Activated CD8-positive, alpha-beta memory T cell treated with anti-CD3 and anti-CD28 coated beads, Interleukin-2, amount 10 ng/mL, durations not matched to agents 7 days and 5 days (primary cell): ENCODE measurements around the gene PTPRD. TPM values are rescaled to one million over a fixed set of nuclear protein-coding genes. Genes with fewer than 3 reads are reported as not detected.

Source experiments
- ATAC-seq: fragments of 150-1000 bp; cut with Tn5 transposase; one replicate; pipeline ENCODE4 v1.10.0; 2021; ENCODE audit warnings: moderate library complexity
- CTCF ChIA-PET: fragments of 350-600 bp; sonication (Branson Sonifier 250); formaldehyde crosslinking; loops from one replicate; lab custom pipeline; 2021; ENCODE audit warnings: antibody characterized with exemption; lab: Charles Lee
- DNase-seq: peaks from one replicate; pipeline ENCODE4 v3.0.0-alpha.2; 2020
- H3K27ac Mint-ChIP-seq: one replicate; pipeline ENCODE4 v1.8.0; 2021; ENCODE audit warnings: mild to moderate bottlenecking, mixed read lengths
- H3K27me3 Mint-ChIP-seq: one replicate; pipeline ENCODE4 v1.8.0; 2021; ENCODE audit warnings: mixed read lengths
- H3K36me3 Mint-ChIP-seq: one replicate; pipeline ENCODE4 v1.8.0; 2021; ENCODE audit warnings: mild to moderate bottlenecking, mixed read lengths
- H3K4me1 Mint-ChIP-seq: one replicate; pipeline ENCODE4 v1.8.0; 2021; ENCODE audit warnings: mixed read lengths
- H3K4me3 Mint-ChIP-seq: one replicate; pipeline ENCODE4 v1.8.0; 2021; ENCODE audit warnings: mild to moderate bottlenecking, moderate library complexity, mixed read lengths
- H3K9me3 Mint-ChIP-seq: one replicate; pipeline ENCODE4 v1.8.0; 2022; ENCODE audit warnings: low read depth, mixed read lengths
- total RNA-seq, 2 experiments: library from RNA; stranded (reverse); gene quantifications; one replicate each; pipeline ENCODE4 v1.2.3, GENCODE V29; 2021

The PTPRD gene
- total RNA-seq, 2 experiments from 2014 or later: 0.07 TPM; not detected in 1

DNA sequence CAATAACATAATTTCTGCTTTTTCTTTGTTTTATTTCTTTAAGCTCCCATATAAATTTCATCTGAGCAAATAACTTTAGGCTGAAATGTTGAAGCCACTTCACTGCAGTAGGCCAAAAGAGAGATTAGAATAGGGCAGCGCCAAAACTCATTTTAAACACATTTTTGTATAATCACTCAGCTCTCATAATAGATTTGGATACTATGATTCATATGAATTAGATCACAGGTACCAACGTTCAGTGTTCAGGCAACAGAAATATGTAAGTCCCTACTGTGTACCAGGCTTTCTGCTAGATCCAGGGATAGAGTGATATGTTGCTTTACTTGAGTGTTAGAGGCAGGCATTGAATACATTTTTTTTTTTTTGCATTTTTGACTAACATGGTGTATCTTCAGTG is 370.5 kb downstream of the PTPRD start:
- Mint-ChIP-seq H3K9me3 (peaks cover 6% of the 10 kb centered on the region), H3K4me1 (no peaks in the 10 kb centered on the region), H3K27ac (no peak overlapping the region), H3K4me3 (no peak overlapping the region), H3K27me3 (no peaks in the 10 kb centered on the region), H3K36me3 (no peaks in the 10 kb centered on the region)
- DNase-seq (no peak), ATAC-seq (no peak)
- CTCF ChIA-PET: no interaction called here

- CTCF ChIA-PET: no interaction called here
- no peak overlapping the region for H3K4me3 Mint-ChIP-seq
- H3K36me3 Mint-ChIP-seq: no peaks in the 10 kb centered on the region
- H3K27me3 Mint-ChIP-seq: no peaks in the 10 kb centered on the region
- no peak overlapping the region for H3K27ac Mint-ChIP-seq
- DNase-seq (no peak), ATAC-seq (no peak)
- H3K4me1 Mint-ChIP-seq: no peaks in the 10 kb centered on the region
- no peaks in the 10 kb centered on the region for H3K9me3 Mint-ChIP-seq
These were observed 374.7 kb downstream of the PTPRD start for GRCh38 chr9:10238087-10238486.

DNA sequence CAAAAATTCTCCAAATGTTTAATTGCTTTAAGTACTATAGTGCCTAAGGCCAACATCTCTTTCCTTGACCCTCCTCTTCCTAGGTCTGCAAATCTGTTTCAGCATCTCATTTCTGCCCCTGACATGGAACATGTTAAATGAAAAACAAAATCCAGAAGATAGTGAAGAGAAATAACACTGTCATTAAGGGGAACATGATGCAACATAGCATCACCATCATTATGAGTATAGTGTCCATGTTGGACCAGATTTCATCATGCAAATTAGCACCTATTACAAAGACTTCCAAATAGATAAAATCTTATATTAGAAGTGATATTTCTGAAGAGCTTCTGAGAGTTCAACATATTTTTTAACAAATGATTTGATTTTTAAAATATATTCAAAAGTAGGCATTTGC is 375.2 kb downstream of the PTPRD start:
- H3K9me3 Mint-ChIP-seq: no peaks in the 10 kb centered on the region
- no peak overlapping the region for H3K27ac Mint-ChIP-seq
- no peaks in the 10 kb centered on the region for H3K4me1 Mint-ChIP-seq
- no peaks in the 10 kb centered on the region for H3K36me3 Mint-ChIP-seq
- no peak for DNase-seq
- H3K27me3 Mint-ChIP-seq: no peaks in the 10 kb centered on the region
- no peak overlapping the region for H3K4me3 Mint-ChIP-seq
- CTCF ChIA-PET: no interaction called here
- ATAC-seq: no peak

GRCh38 chr9:10236161-10236560 is 376.6 kb downstream of the PTPRD start:
- Mint-ChIP-seq H3K27ac (no peak overlapping the region), H3K4me3 (no peak overlapping the region), H3K36me3 (no peaks in the 10 kb centered on the region), H3K27me3 (no peaks in the 10 kb centered on the region), H3K4me1 (no peaks in the 10 kb centered on the region), H3K9me3 (no peaks in the 10 kb centered on the region)
- no peak for DNase-seq
- ATAC-seq: no peak
- CTCF ChIA-PET: no interaction called here

GRCh38 chr9:10235376-10235775 is 377.4 kb downstream of the PTPRD start:
- Mint-ChIP-seq H3K4me1 (no peaks in the 10 kb centered on the region), H3K9me3 (no peaks in the 10 kb centered on the region), H3K4me3 (no peak overlapping the region), H3K36me3 (no peaks in the 10 kb centered on the region), H3K27me3 (no peaks in the 10 kb centered on the region), H3K27ac (no peak overlapping the region)
- DNase-seq: no peak
- no peak for ATAC-seq
- CTCF ChIA-PET: no interaction called here

DNA sequence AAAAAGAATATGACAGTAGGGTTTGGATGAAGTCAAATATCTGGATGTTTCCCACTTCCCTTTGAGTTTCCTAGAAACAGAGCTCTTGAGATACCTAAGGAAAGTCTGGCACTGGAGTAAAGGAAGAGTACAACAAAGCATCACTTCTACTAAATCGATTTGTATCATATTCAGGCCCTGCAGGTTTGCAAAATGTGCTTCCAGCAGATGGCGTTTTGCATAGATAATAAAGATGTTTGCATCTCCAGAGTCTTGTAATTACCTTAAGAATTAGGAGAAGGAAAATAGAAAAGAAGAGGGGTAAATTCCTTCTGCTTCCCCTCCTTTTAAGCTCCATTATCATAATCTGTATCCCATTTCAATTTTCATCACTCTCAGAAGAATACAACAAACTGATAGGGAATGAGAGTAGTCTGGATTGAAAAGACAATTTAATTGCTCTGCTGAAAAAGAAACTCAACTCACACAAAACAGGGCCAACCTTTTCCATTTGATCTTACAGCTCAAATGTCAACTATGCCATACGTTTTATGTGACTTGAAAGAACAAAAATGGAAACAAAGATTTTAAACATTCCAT is 380.4 kb downstream of the PTPRD start:
- ATAC-seq (no peak), DNase-seq (no peak)
- no peaks in the 10 kb centered on the region for H3K9me3 Mint-ChIP-seq
- H3K27ac Mint-ChIP-seq: no peak overlapping the region
- no peaks in the 10 kb centered on the region for H3K4me1 Mint-ChIP-seq
- no peak overlapping the region for H3K4me3 Mint-ChIP-seq
- no peaks in the 10 kb centered on the region for H3K36me3 Mint-ChIP-seq
- CTCF ChIA-PET: no interaction called here
- no peaks in the 10 kb centered on the region for H3K27me3 Mint-ChIP-seq

DNA sequence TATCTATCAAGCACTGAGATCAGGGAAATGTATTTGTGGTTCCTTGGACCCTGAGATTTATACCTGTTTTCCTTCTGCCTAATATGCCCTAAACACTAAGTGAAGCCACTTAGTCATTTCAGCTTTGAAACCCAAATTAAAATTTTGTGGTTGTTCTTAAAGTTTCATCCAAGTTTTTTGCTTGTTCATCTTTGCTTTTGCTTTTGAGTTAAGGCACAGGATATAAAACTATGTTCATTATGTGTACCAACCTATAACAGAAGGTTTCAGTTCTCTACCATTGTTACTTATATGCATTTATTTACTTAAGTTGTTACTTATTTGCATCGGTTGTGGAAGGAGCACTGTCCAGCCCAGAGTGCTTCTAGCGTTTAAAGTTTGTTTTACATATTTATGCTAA is 382.3 kb downstream of the PTPRD start:
- no peaks in the 10 kb centered on the region for H3K27me3 Mint-ChIP-seq
- DNase-seq: no peak
- CTCF ChIA-PET: no interaction called here
- no peaks in the 10 kb centered on the region for H3K9me3 Mint-ChIP-seq
- no peak overlapping the region for H3K4me3 Mint-ChIP-seq
- no peaks in the 10 kb centered on the region for H3K36me3 Mint-ChIP-seq
- no peaks in the 10 kb centered on the region for H3K4me1 Mint-ChIP-seq
- H3K27ac Mint-ChIP-seq: no peak overlapping the region
- ATAC-seq: no peak

DNA sequence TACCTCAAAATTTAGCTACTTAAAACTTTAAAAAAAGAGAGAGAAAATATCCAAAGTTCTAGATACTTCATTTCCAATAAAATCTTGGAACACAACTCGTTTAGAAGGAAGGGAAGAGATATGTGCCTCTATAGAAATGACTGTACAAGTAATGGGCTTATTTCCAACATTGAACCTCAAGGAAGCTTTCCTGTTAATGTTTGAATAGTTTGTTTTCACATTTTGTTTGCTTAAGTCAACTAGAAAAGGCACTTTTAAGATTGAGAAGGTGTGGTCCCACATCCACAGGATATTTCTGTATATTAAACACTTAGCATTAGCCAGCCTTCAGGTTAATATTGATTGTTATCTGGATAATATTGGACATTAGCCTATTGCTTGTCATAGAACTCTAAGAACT is 384.7 kb downstream of the PTPRD start:
- H3K9me3 Mint-ChIP-seq: no peaks in the 10 kb centered on the region
- CTCF ChIA-PET: no interaction called here
- DNase-seq: no peak
- H3K27ac Mint-ChIP-seq: no peak overlapping the region
- no peak for ATAC-seq
- H3K4me3 Mint-ChIP-seq: no peak overlapping the region
- H3K4me1 Mint-ChIP-seq: no peaks in the 10 kb centered on the region
- no peaks in the 10 kb centered on the region for H3K36me3 Mint-ChIP-seq
- no peaks in the 10 kb centered on the region for H3K27me3 Mint-ChIP-seq

- H3K4me1 Mint-ChIP-seq: no peaks in the 10 kb centered on the region
- CTCF ChIA-PET: no interaction called here
These were observed 385.8 kb downstream of the PTPRD start for GRCh38 chr9:10226996-10227395.

DNA sequence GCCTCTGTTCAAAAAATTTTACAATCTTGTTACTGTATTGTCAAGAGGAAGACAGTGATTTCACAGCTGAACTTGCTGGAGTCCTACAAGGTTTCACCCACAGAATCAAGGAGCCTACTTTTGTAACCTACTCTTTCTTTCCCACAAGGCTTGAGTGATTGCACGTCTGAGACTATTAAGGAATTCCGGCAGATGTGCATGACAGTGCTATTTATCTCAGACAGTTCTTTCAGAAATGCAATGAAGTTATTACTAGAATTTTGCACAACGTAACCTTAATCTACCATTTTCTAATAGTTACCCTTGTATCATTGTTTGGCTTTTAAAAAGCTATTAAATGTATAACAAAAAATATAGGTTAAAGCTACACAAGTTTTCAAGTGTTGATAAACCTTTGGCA is 400.1 kb downstream of the PTPRD start:
- Mint-ChIP-seq H3K4me1 (no peaks in the 10 kb centered on the region), H3K27me3 (no peaks in the 10 kb centered on the region), H3K27ac (no peak overlapping the region), H3K4me3 (no peak overlapping the region), H3K36me3 (no peaks in the 10 kb centered on the region), H3K9me3 (peaks cover 4% of the 10 kb centered on the region)
- CTCF ChIA-PET: no interaction called here
- ATAC-seq (no peak), DNase-seq (no peak)

More at GRCh38 chr9:10226996-10227395, 385.8 kb downstream of the PTPRD start:
- H3K9me3 Mint-ChIP-seq: no peaks in the 10 kb centered on the region
- ATAC-seq: no peak
- H3K4me3 Mint-ChIP-seq: no peak overlapping the region
- no peaks in the 10 kb centered on the region for H3K36me3 Mint-ChIP-seq
- no peaks in the 10 kb centered on the region for H3K27me3 Mint-ChIP-seq
- no peak for DNase-seq
- no peak overlapping the region for H3K27ac Mint-ChIP-seq

DNA sequence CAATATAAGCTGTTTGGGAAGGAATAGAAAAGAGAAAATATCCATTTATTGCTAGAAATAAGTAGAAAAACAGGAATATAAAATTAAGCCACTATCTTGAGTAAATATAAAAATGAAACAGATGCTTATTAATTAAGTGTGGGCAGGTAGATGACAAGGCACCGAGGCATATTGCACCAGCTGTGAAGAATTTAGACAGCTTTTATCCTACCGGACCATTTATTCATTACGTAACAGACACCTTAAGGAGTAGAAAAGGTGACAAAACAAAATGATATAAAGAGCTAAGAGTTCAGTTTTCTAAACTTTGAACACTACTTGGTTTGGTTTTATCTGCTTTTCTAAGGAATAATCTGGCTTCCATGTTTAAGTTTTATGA is 404.1 kb downstream of the PTPRD start:
- ATAC-seq: no peak
- no peak for DNase-seq
- Mint-ChIP-seq H3K4me3 (no peak overlapping the region), H3K4me1 (no peaks in the 10 kb centered on the region), H3K27me3 (no peaks in the 10 kb centered on the region), H3K27ac (no peak overlapping the region), H3K36me3 (no peaks in the 10 kb centered on the region), H3K9me3 (peaks cover 2% of the 10 kb centered on the region)
- CTCF ChIA-PET: no interaction called here

DNA sequence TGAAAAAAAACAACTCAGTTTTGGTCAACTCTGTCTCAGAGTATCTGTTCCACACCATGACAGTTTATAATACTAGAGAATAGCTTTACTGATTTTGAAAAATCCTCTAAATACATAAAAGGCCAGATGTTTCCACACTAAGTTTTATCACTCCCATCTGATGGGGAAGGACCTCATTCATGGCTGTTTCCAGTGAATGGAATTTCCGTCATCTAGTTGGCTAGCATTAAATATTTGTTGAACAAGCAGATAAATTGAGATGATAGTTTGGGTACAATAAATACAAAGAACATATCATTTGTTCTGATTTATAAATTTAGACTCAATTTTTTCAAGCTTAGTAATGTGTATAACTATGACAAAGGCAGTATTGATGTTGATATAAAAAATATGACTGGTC is 408.5 kb downstream of the PTPRD start:
- H3K36me3 Mint-ChIP-seq: no peaks in the 10 kb centered on the region

DNA sequence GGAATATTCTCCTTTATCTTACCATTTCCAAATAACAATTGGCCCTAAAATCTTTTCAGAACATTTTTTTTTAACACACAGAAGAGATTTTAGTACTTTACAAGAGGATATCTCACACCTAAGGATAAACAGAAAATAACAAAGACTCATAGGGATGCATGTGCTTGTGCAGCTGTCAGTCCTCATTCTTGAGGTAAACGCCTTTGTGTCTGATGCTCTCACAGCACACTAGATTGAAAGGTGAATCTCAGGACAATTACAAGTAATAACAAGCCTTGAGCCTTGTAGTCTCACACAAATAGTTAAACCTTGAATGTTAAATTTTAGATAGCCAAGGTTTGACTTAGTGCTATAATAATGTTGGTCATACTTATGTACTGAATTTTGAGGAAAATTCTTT is 439.2 kb downstream of the PTPRD start:
- no peak for ATAC-seq
- Mint-ChIP-seq H3K27me3 (no peaks in the 10 kb centered on the region), H3K36me3 (no peaks in the 10 kb centered on the region), H3K9me3 (peaks cover 9% of the 10 kb centered on the region), H3K4me3 (no peak overlapping the region), H3K27ac (no peak overlapping the region), H3K4me1 (no peaks in the 10 kb centered on the region)
- DNase-seq: no peak
- CTCF ChIA-PET: no interaction called here

More for the DNA sequence above, 408.5 kb downstream of the PTPRD start:
- Mint-ChIP-seq H3K4me3 (no peak overlapping the region), H3K9me3 (peaks cover 3% of the 10 kb centered on the region), H3K27ac (no peak overlapping the region), H3K4me1 (no peaks in the 10 kb centered on the region), H3K27me3 (no peaks in the 10 kb centered on the region)
- DNase-seq: no peak
- CTCF ChIA-PET: no interaction called here
- no peak for ATAC-seq

- no peak overlapping the region for H3K27ac Mint-ChIP-seq
- no peak for DNase-seq
- no peaks in the 10 kb centered on the region for H3K4me1 Mint-ChIP-seq
- no peaks in the 10 kb centered on the region for H3K27me3 Mint-ChIP-seq
- CTCF ChIA-PET: no interaction called here
- H3K4me3 Mint-ChIP-seq: no peak overlapping the region
- ATAC-seq: no peak
- no peaks in the 10 kb centered on the region for H3K36me3 Mint-ChIP-seq
- peaks cover 9% of the 10 kb centered on the region for H3K9me3 Mint-ChIP-seq
These were observed 440.3 kb downstream of the PTPRD start for GRCh38 chr9:10172476-10172875.

DNA sequence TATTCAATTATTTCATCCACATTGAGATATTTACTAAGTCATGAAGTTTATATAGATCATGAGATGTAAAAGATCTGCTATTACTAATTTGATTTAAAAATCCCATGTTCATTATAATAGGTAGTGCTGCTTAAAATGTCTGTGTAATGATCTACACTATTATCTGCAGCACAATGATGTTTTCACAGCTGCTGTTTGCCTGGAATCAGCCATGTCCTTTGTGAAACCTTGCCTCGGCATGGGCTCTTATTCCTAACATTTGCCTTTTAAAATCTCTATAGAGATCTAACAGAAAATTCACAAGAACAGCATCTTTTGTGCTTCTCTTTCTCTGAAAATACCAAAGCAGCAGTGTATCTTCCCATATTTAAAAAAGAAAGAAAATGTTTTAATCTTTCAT is 444.6 kb downstream of the PTPRD start:
- Mint-ChIP-seq H3K4me3 (no peak overlapping the region), H3K27me3 (no peaks in the 10 kb centered on the region)

More for the DNA sequence above, 444.6 kb downstream of the PTPRD start:
- CTCF ChIA-PET: no interaction called here
- no peak for DNase-seq
- ATAC-seq: no peak
- Mint-ChIP-seq H3K4me1 (no peaks in the 10 kb centered on the region), H3K9me3 (peaks cover 4% of the 10 kb centered on the region), H3K27ac (no peak overlapping the region), H3K36me3 (no peaks in the 10 kb centered on the region)
